ENCODE results near the gene ATP2A2. TPM values are rescaled to one million over a fixed set of nuclear protein-coding genes. Genes with fewer than 3 reads are reported as not detected.

The ATP2A2 gene
- total and polyA plus RNA-seq, 12 donors, result 316 to 4,750 (median 1,535) TPM

- Histone ChIP-seq H3K4me1 (peaks cover 0 to 28% (median 19%) of the 10 kb centered on the region in 9 donors), H3K9me3 (no peaks in the 10 kb centered on the region), H3K27ac (peak overlapping the region in 9 of 10 donors; percentile 30 to 76 (median 65)), H3K27me3 (no peaks in the 10 kb centered on the region), H3K4me3 (peak overlapping the region in 1 of 10 donors; percentile 4), H3K36me3 (no peaks in the 10 kb centered on the region)
- intact Hi-C loops (cut with DNase I), result no loop called here
- DNase-seq, result no peak
- WGBS, 2 donors, result 19 to 21% methylated on average over 3 of the region's 3 CpGs
- TF ChIP-seq CTCF (IDR thresholded peaks at IDR 0.05), result no peak
- ATAC-seq, result peak in 5 of 8 donors; percentile 39 to 58 (median 45)
Measured at GRCh38 chr12:110234755-110235154, 46.3 kb upstream of the ATP2A2 start.

GRCh38 chr12:110235383-110235782 is 45.7 kb upstream of the ATP2A2 start:
- no peaks in the 10 kb centered on the region for H3K36me3 ChIP-seq
- TF ChIP-seq CTCF (IDR thresholded peaks at IDR 0.05), result no peak
- peak overlapping the region in 8 of 10 donors; percentile 24 to 76 (median 64) for H3K27ac ChIP-seq
- H3K4me1 ChIP-seq, result peaks cover 0 to 28% (median 19%) of the 10 kb centered on the region in 9 donors
- no peaks in the 10 kb centered on the region for H3K9me3 ChIP-seq
- no peaks in the 10 kb centered on the region for H3K27me3 ChIP-seq
- no peak overlapping the region for H3K4me3 ChIP-seq
- ATAC-seq, result no peak
- intact Hi-C loops (cut with DNase I), result no loop called here
- no peak for DNase-seq
- 55 to 67% methylated on average over 1 of the region's 1 CpG for WGBS, 2 donors

GRCh38 chr12:110243227-110243626 is 37.8 kb upstream of the ATP2A2 start:
- TF ChIP-seq CTCF (IDR thresholded peaks at IDR 0.05), result no peak
- 96 to 97% methylated on average over 5 of the region's 5 CpGs for WGBS, 2 donors
- intact Hi-C loops (cut with DNase I), result no loop called here
- no peak for ATAC-seq
- Histone ChIP-seq H3K4me3 (no peak overlapping the region), H3K4me1 (peaks cover 7 to 41% (median 21%) of the 10 kb centered on the region in 9 donors), H3K27me3 (no peaks in the 10 kb centered on the region), H3K9me3 (peaks cover 0 to 8% (median 0%) of the 10 kb centered on the region in 11 donors), H3K36me3 (no peaks in the 10 kb centered on the region), H3K27ac (peak overlapping the region in 2 of 10 donors; percentile 81 to 87)
- DNase-seq, result no peak

- no peak for ATAC-seq
- 50 to 73% methylated on average over 12 of the region's 12 CpGs for WGBS, 2 donors
- H3K4me3 ChIP-seq, result peak overlapping the region in 1 of 10 donors; percentile 1
- H3K27me3 ChIP-seq, result no peaks in the 10 kb centered on the region
- peaks cover 0 to 8% (median 0%) of the 10 kb centered on the region in 11 donors for H3K9me3 ChIP-seq
- no peak for DNase-seq
- H3K4me1 ChIP-seq, result peaks cover 13 to 53% (median 31%) of the 10 kb centered on the region in 9 donors
- H3K36me3 ChIP-seq, result no peaks in the 10 kb centered on the region
- no peak for TF ChIP-seq CTCF (IDR thresholded peaks at IDR 0.05)
- intact Hi-C loops (cut with DNase I), result no loop called here
- peak overlapping the region; percentile 5 to 94 (median 88) for H3K27ac ChIP-seq
Measured at GRCh38 chr12:110244372-110244771, 36.7 kb upstream of the ATP2A2 start.

Data from heart right ventricle (tissue), 16 donors.